Skeletal muscle satellite cell (primary cell): ENCODE data around the gene GPR4. TPM values are rescaled to one million over a fixed set of nuclear protein-coding genes. Genes with fewer than 3 reads are reported as not detected.

Experiments used
- H3K27me3 ChIP-seq: 2 replicates; pipeline ENCODE4 v1.7.0; 2013; ENCODE audit warnings: low read length; ENCODE audit not compliant: control insufficient read depth, insufficient read depth
- H3K36me3 ChIP-seq: 2 replicates; pipeline ENCODE4 v1.7.0; 2013; ENCODE audit warnings: mild to moderate bottlenecking, control low read depth, low read length; ENCODE audit not compliant: insufficient read depth
- H3K4me1 ChIP-seq: 2 replicates; pipeline ENCODE4 v1.7.0; 2013; ENCODE audit warnings: low read length; ENCODE audit not compliant: control insufficient read depth, insufficient read depth
- H3K4me2 ChIP-seq: 2 replicates; pipeline ENCODE4 v1.7.0; 2013; ENCODE audit warnings: mild to moderate bottlenecking, low read length
- H3K4me3 ChIP-seq: 2 replicates; pipeline ENCODE4 v1.7.0; 2013; ENCODE audit warnings: low read length
- H3K9ac ChIP-seq: 2 replicates; pipeline ENCODE4 v1.7.0; 2013; ENCODE audit warnings: mild to moderate bottlenecking, low read depth, low read length, moderate library complexity
- H3K9me3 ChIP-seq: replicated peaks from 2 replicates; pipeline ENCODE4 v1.7.0; 2013; ENCODE audit warnings: mild to moderate bottlenecking, control low read depth, low read length
- total RNA-seq: library from RNA; depleted of rRNA; stranded (reverse); fragments of >200 nt; gene quantifications from 2 replicates; pipeline ENCODE4 v1.2.3, GENCODE V29; 2012; rRNA removed

The GPR4 gene
- under 0.01 and 0.22 TPM in 2 replicates for total RNA-seq

DNA sequence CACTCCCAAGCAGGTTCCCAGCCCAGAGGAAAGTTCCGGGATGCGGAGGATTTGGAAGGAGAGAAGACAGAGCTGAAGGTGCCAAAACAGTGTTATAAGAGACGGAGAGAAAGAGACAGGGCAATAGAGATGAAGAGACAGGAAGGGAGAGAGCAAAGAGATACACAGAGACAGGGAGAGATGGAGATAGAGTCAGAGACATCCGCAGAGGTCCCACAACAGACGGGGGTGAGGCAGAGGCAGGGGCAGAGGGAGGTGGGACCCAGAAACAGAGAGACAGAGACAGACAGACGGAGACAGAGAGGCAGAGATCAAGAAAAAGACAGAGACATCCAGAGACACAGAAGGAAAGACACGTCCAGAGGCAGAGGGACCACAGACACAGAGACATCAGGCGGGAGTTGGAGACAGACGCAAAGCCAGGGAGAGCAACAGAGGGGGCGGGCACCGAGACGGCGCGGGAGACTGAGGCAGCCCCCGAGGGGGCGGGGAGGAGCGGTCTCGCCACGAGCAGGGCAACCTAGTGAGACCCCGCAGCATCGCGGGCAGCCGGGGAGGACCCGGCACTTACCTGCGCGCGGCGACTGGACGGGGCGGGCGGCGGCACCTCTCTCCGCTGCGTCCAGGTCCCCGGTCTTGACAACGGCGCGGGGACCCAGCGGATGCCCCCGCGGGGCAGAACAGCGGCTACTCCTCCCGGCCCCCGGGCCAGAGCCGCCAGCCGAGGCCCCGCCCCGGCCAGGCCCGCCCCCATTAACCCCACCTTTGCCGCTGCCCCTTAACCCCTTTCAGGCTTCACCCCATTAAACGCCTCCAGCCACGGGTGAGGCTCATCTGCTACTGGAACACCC is at the start of gene GPR4:
TSS of gene GPR4 (minus strand) at position 689 of the 851 bp plus-strand sequence. CDS start 10,346 bp downstream, outside the sequence.
- Histone ChIP-seq H3K27me3 (peaks cover 45% of the 10 kb centered on the region), H3K9ac (no peak within 1 kb of the TSS), H3K36me3 (no peaks in the 10 kb centered on the region), H3K4me3 (peak within 1 kb of the TSS; percentile 33), H3K9me3 (no peaks in the 10 kb centered on the region), H3K4me1 (peaks cover 14% of the 10 kb centered on the region), H3K4me2 (peak within 1 kb of the TSS; percentile 59)

DNA sequence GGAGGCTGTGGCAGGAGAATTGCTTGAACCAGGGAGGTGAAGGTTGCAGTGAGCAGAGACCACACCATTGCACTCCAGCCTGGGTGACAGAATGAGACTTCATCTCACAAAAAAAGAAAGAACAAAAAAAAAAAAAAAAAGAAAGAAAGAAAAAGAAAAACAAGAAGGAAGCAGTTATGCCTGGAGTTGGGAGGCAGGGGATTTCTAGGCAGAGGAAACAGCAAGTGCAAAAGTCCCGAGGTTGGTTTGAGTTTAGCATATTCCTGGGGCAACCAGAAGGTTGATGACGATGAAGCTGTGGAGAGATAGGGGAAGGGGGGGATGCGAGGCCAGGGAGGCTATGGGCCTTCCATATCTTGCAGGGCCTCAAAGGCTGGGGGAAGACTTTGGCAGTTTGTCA is 48.7 kb upstream of the GPR4 start:
- Histone ChIP-seq H3K36me3 (no peaks in the 10 kb centered on the region), H3K4me1 (no peaks in the 10 kb centered on the region), H3K4me2 (no peak overlapping the region), H3K9ac (no peak overlapping the region), H3K9me3 (no peaks in the 10 kb centered on the region), H3K4me3 (no peak overlapping the region), H3K27me3 (no peaks in the 10 kb centered on the region)

DNA sequence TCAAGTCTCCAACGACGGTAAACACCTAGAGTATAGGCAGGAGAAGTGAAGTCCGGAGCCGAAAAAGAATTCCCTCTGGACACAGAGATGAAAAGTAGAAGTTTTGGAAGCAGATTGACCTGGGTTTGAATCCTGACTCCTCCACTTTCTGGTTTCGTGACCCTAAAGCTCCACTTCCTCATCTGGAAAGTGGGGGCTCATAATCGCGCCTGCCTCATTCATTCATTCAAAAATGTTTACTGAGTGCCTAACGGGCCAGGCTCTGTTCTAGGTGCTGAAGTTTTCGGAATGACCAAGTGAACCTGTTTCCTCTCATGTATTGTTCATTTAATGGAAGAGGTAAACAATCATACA is 44.3 kb upstream of the GPR4 start:
- H3K4me1 ChIP-seq: peaks cover 22% of the 10 kb centered on the region
- H3K4me3 ChIP-seq: peak overlapping the region; percentile 72
- H3K36me3 ChIP-seq: no peaks in the 10 kb centered on the region
- H3K9ac ChIP-seq: no peak overlapping the region
- no peaks in the 10 kb centered on the region for H3K27me3 ChIP-seq
- no peaks in the 10 kb centered on the region for H3K9me3 ChIP-seq
- peak overlapping the region; percentile 82 for H3K4me2 ChIP-seq

DNA sequence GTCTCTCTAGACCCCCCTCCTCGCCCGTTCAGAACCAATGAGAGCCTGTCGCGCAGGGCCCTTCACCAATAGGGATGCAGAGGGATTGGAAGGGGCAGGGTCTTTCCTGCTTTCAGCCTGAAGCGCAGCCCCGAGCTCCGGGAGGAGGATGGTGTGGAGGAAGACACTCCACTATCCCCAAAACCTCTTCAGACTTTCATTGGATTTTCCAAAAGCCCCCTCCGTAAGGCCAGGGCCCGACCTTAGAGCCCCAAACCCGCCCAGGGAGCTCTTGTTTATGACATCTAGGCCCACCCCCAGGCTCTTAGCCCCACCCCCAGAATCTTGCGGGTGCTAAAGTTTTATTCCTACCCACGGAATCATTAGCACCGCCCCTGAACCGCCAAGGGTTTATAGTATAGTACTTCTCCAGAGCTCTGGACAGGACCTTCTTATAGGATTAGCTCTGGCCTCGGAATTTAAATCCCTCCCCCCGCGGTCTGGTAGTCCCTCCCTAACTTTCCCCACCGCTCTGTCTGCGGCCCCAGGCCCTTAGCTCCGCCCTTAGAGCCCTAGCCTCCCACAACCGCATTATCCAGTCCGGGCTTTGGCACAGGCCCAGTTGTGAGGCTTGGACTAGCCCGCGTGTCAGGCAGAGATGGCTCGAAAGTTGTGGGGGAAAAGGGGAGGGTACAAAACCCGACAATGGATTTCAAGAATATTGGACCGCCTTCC is 43.8 kb upstream of the GPR4 start:
- Histone ChIP-seq H3K9me3 (no peaks in the 10 kb centered on the region), H3K4me2 (peak overlapping the region; percentile 82), H3K36me3 (no peaks in the 10 kb centered on the region), H3K9ac (peak overlapping the region; percentile 35), H3K4me3 (peak overlapping the region; percentile 72), H3K4me1 (peaks cover 27% of the 10 kb centered on the region), H3K27me3 (no peaks in the 10 kb centered on the region)

DNA sequence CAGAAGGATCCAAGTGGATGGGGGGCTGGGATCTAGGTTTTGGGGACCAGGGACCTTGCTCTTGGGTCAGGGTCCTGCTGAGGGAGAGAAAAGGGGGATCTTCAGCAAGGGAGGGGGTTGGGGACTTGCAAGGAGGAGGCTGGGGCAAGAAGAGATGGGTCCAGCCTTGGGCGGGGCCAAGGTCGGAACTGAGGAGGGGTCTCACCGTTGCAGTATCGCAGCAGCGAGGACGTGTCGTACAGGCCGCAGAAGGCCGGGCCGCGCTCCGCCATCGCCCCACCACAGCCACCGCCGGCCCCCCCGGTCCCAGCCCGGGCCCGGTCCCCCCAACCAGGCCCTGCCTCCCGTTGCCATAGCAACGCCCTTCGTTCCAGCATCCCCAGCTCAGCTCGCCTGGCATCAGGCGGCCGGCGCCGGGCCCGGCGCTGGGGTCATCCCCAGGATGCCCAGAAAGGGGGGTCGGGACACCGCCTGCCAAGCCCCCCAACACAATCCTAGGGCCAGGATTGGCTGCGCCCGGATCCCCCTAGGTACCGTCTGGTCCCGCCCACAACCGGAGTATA is 43.1 kb upstream of the GPR4 start:
- Histone ChIP-seq H3K9ac (no peak overlapping the region), H3K27me3 (no peaks in the 10 kb centered on the region), H3K4me3 (peak overlapping the region; percentile 72), H3K4me1 (peaks cover 28% of the 10 kb centered on the region), H3K4me2 (peak overlapping the region; percentile 82), H3K9me3 (no peaks in the 10 kb centered on the region), H3K36me3 (no peaks in the 10 kb centered on the region)

DNA sequence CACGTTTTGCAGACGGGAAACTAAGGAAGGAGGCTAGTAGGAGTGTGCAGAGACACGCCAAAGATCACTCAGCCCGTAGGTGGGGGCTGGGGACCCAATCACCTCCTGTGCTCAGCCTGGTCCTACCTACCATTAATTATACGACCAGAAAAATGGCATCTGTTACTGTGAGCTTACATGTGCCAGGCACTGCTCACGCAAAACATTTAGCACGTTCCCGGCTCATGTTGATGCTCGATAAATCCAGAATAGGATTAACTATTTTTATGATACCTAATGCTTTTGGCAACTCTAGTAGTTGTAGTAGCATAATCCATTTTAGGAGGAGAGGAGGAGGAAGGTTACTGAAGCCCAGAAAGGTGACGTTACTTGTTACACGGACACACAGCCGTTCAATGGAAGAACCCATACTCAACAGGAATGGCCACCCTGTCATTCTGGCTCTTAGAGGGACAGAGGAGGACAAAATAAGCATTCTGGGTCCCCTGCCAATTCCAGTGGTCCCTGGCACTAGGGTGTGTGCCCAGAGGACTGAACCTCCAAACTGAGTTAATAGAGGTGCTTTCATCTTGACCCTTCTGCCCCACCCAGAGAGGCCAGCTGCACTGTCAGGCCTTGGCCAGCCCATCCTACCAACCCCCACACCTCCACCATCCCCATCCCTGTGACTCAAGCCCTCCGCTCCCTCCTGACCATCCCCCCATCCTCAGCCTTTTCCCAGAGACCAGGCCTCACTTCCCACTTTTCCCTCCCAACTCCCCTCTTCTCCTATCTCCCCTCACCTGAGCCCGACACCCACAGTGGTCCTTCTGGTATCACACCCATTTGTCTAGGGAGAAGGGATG is 42.1 kb upstream of the GPR4 start:
- peaks cover 28% of the 10 kb centered on the region for H3K4me1 ChIP-seq

DNA sequence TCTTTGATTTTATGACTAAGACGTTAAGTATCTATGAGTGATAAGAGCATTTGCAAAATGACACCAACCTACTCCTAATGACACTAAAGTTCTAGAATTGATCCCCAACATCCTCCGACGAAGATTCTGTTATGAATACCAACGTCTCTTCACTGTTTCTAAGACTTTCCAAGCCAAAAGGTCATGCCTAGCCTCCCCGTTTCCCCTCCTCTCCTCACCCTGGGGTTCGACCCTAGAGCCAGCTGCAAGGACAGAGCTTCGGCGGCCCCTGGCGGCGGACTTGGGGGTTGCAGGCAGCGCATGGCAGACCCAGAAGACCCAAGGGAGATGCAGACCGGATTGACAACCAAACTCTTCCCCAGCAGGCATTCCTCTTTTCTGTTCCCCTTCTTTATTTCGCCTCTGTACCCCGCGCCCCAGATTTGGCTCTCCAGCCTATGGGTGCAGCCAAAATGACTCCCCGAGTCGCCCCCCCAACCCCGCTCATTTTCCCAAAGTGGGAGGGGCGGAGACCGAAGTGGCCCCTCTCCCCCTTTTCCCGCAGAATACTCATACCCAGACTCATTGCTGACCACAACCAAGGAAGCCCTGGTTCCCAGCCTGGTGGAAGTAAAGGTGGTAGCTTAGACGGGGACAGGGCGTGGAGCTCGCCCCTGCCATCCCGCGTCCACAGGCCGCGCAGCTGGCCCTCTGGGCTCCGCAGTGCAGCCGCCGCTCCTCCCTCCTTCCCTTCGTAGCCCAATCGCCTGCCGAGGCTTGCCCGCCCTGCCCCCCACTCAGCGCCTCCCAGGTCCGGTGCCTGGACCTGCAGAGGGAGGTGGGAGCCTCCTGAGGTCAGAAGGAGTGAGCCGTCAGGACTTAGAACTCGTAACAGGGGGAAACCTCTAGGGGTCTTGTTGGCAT is 41.3 kb upstream of the GPR4 start:
- Histone ChIP-seq H3K4me2 (peak overlapping the region; percentile 81), H3K27me3 (no peaks in the 10 kb centered on the region), H3K9me3 (no peaks in the 10 kb centered on the region), H3K4me3 (no peak overlapping the region), H3K36me3 (no peaks in the 10 kb centered on the region), H3K9ac (no peak overlapping the region), H3K4me1 (peaks cover 33% of the 10 kb centered on the region)

More for the DNA sequence above, 42.1 kb upstream of the GPR4 start:
- Histone ChIP-seq H3K4me3 (no peak overlapping the region), H3K27me3 (no peaks in the 10 kb centered on the region), H3K36me3 (no peaks in the 10 kb centered on the region), H3K9ac (no peak overlapping the region), H3K4me2 (no peak overlapping the region), H3K9me3 (no peaks in the 10 kb centered on the region)

DNA sequence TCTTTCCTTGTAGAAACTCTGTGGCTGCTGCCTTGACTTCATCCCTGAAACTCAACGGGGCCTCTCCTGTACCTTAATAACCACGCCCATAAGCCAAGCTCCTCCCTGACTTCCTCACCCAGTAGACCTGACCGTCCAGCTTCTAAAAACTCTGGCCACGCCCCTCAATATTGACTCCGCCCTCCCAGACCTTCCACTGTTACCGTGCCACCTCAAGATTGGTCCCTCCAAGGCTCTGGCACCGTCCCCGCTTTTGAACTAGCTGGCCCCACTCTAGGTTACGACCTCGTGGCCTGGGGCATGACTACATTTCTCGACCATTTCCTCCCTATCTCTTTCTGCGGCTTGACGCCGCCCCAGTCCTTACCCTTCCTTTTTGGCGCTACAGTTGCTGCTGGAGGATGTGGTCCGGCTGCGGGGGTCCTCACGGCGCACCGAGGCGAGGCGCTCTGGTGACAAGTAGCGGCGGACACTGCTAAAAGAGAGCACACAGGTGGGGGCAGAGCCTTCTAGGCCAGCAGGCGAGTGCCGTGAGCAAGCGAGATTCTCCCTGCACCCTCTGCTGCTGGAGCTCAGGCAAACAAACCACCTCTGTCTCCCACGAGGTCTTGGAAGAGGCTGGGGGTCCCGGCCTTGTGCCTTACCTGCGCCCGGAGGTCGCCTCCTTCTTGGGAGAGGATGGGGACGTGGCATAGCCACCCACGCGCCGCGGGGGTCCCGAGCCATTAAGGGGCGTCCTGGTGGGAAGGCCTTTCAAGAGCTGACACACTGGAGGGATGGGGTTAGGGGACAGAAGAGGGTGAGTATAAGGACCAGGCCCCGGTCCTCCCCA is 39.5 kb upstream of the GPR4 start:
- peak overlapping the region; percentile 81 for H3K4me2 ChIP-seq
- H3K4me3 ChIP-seq: peak overlapping the region; percentile 29
- H3K9me3 ChIP-seq: no peaks in the 10 kb centered on the region
- H3K36me3 ChIP-seq: peaks cover 3% of the 10 kb centered on the region
- peak overlapping the region; percentile 50 for H3K9ac ChIP-seq
- no peaks in the 10 kb centered on the region for H3K27me3 ChIP-seq
- peaks cover 39% of the 10 kb centered on the region for H3K4me1 ChIP-seq

DNA sequence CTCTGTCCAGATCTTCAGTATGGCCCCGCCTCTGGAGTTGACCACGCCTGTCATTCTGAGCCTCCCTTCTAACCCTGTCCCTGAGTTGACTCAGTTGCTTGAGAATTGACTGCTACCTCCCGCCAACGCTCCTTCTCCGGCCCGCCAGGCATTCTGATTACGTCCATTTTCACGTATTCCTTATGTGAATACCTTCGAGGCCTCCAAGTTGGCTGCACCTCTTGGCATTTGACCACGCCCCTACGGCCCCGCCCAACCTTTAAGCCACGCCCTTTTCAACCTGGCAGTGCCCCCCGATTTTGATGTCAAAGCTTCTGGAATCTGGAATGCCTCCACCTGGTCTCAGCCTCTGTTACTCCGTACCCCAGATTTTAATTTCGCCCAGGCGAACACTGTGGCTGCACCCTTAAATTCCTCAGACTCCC is 38.8 kb upstream of the GPR4 start:
- H3K9me3 ChIP-seq: no peaks in the 10 kb centered on the region

More for the DNA sequence above, 38.8 kb upstream of the GPR4 start:
- no peaks in the 10 kb centered on the region for H3K27me3 ChIP-seq
- H3K36me3 ChIP-seq: peaks cover 3% of the 10 kb centered on the region
- H3K4me2 ChIP-seq: peak overlapping the region; percentile 81
- no peak overlapping the region for H3K9ac ChIP-seq
- H3K4me1 ChIP-seq: peaks cover 39% of the 10 kb centered on the region
- peak overlapping the region; percentile 29 for H3K4me3 ChIP-seq
